Stimulated activated naive CD8-positive, alpha-beta T cell treated with anti-CD3 and anti-CD28 coated beads, Interleukin-15, Interleukin-2, amounts not matched to agents 100 ng/mL and 50 ng/mL, for 24 hours (primary cell): Measurements from ENCODE around the gene HS6ST3.

Experiments used
- H3K27ac Mint-ChIP-seq: one replicate; pipeline ENCODE4 v1.8.0; 2021; ENCODE audit warnings: mild to moderate bottlenecking, mixed read lengths
- H3K27me3 Mint-ChIP-seq: one replicate; pipeline ENCODE4 v1.8.0; 2021; ENCODE audit warnings: mixed read lengths
- H3K36me3 Mint-ChIP-seq: one replicate; pipeline ENCODE4 v1.8.0; 2021; ENCODE audit warnings: low read depth, mixed read lengths
- H3K4me1 Mint-ChIP-seq: one replicate; pipeline ENCODE4 v1.8.0; 2021; ENCODE audit warnings: low read depth, mixed read lengths
- H3K4me3 Mint-ChIP-seq: one replicate; pipeline ENCODE4 v1.8.0; 2021; ENCODE audit warnings: mild to moderate bottlenecking, mixed read lengths
- H3K9me3 Mint-ChIP-seq: one replicate; pipeline ENCODE4 v1.8.0; 2021; ENCODE audit warnings: mixed read lengths

The HS6ST3 gene

GRCh38 chr13:96796091-96796633 lies 706.3 kb downstream of the HS6ST3 start:
- no peaks in the 10 kb centered on the region for H3K27me3 Mint-ChIP-seq
- no peak overlapping the region for H3K4me3 Mint-ChIP-seq
- H3K36me3 Mint-ChIP-seq, result no peaks in the 10 kb centered on the region
- no peaks in the 10 kb centered on the region for H3K4me1 Mint-ChIP-seq
- H3K27ac Mint-ChIP-seq, result no peak overlapping the region
- H3K9me3 Mint-ChIP-seq, result peaks cover 5% of the 10 kb centered on the region

DNA sequence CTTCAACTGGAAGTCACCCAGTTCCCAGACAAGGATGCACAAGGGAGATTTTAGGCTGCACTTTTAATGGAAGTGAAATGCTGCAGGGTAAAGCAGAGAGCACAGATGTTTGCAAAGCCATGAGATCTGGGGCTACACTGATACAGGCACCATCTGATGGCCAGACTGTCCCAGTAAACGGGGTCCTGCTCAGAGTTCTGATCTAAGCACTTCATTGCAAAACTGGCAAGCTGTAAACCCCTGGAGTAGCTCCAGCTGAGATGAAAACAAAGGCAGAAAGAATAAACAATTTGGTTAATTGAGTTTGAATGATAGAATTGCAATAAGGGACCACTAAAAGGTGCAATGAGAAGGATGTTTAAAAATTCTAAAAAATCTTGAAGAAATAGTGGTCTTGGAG lies 707.2 kb downstream of the HS6ST3 start:
- H3K27ac Mint-ChIP-seq, result no peak overlapping the region

GRCh38 chr13:96803456-96804100 lies 713.7 kb downstream of the HS6ST3 start:
- no peaks in the 10 kb centered on the region for H3K27me3 Mint-ChIP-seq
- H3K4me1 Mint-ChIP-seq, result no peaks in the 10 kb centered on the region
- peaks cover 9% of the 10 kb centered on the region for H3K9me3 Mint-ChIP-seq
- no peak overlapping the region for H3K4me3 Mint-ChIP-seq
- H3K36me3 Mint-ChIP-seq, result no peaks in the 10 kb centered on the region
- H3K27ac Mint-ChIP-seq, result no peak overlapping the region

More for the DNA sequence above, 707.2 kb downstream of the HS6ST3 start:
- Mint-ChIP-seq H3K9me3 (no peaks in the 10 kb centered on the region), H3K27me3 (no peaks in the 10 kb centered on the region), H3K4me3 (no peak overlapping the region), H3K36me3 (no peaks in the 10 kb centered on the region), H3K4me1 (no peaks in the 10 kb centered on the region)

- Mint-ChIP-seq H3K27ac (no peak overlapping the region), H3K36me3 (no peaks in the 10 kb centered on the region), H3K4me1 (no peaks in the 10 kb centered on the region), H3K9me3 (peaks cover 9% of the 10 kb centered on the region), H3K4me3 (no peak overlapping the region), H3K27me3 (no peaks in the 10 kb centered on the region)
Measured at GRCh38 chr13:96804174-96804573, 714.3 kb downstream of the HS6ST3 start.

- no peaks in the 10 kb centered on the region for H3K36me3 Mint-ChIP-seq
- H3K27me3 Mint-ChIP-seq, result no peaks in the 10 kb centered on the region
- H3K4me1 Mint-ChIP-seq, result no peaks in the 10 kb centered on the region
- H3K4me3 Mint-ChIP-seq, result no peak overlapping the region
- H3K27ac Mint-ChIP-seq, result no peak overlapping the region
- peaks cover 9% of the 10 kb centered on the region for H3K9me3 Mint-ChIP-seq
Measured at GRCh38 chr13:96806746-96807145, 716.8 kb downstream of the HS6ST3 start.

GRCh38 chr13:96809366-96810096 lies 719.6 kb downstream of the HS6ST3 start:
- no peak overlapping the region for H3K27ac Mint-ChIP-seq
- H3K27me3 Mint-ChIP-seq, result no peaks in the 10 kb centered on the region
- no peak overlapping the region for H3K4me3 Mint-ChIP-seq
- H3K36me3 Mint-ChIP-seq, result no peaks in the 10 kb centered on the region
- H3K4me1 Mint-ChIP-seq, result no peaks in the 10 kb centered on the region
- peaks cover 4% of the 10 kb centered on the region for H3K9me3 Mint-ChIP-seq

DNA sequence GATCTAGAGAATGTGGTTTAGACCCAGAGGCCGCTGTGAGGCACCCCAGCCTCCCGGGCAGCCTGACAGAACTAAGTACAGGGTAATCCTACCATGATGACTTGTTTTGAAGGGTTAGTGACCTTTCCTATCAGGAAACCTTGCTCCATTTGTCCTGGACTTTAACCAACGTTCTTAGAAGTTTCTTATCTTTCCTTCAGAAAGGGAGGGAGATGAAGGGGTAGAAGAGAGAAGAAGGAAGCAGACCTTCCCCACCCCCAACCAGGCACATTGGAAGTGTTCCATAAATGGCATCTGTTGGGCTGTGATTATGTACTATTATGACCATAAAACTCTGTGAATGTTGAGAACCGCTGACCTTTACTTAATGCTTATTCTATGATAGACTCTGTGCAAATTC lies 720.2 kb downstream of the HS6ST3 start:
- Mint-ChIP-seq H3K4me3 (no peak overlapping the region), H3K27ac (no peak overlapping the region), H3K9me3 (peaks cover 4% of the 10 kb centered on the region), H3K36me3 (no peaks in the 10 kb centered on the region), H3K4me1 (no peaks in the 10 kb centered on the region), H3K27me3 (no peaks in the 10 kb centered on the region)

GRCh38 chr13:96811049-96811448 lies 721.1 kb downstream of the HS6ST3 start:
- H3K27me3 Mint-ChIP-seq, result no peaks in the 10 kb centered on the region
- no peaks in the 10 kb centered on the region for H3K36me3 Mint-ChIP-seq
- H3K27ac Mint-ChIP-seq, result no peak overlapping the region
- H3K4me1 Mint-ChIP-seq, result no peaks in the 10 kb centered on the region
- H3K9me3 Mint-ChIP-seq, result peaks cover 4% of the 10 kb centered on the region
- no peak overlapping the region for H3K4me3 Mint-ChIP-seq

GRCh38 chr13:96816261-96816660 lies 726.4 kb downstream of the HS6ST3 start:
- Mint-ChIP-seq H3K4me1 (no peaks in the 10 kb centered on the region), H3K4me3 (no peak overlapping the region), H3K9me3 (no peaks in the 10 kb centered on the region), H3K27me3 (no peaks in the 10 kb centered on the region), H3K27ac (no peak overlapping the region), H3K36me3 (no peaks in the 10 kb centered on the region)

GRCh38 chr13:96816874-96817273 lies 727.0 kb downstream of the HS6ST3 start:
- Mint-ChIP-seq H3K4me1 (no peaks in the 10 kb centered on the region), H3K9me3 (no peaks in the 10 kb centered on the region), H3K27ac (no peak overlapping the region), H3K4me3 (no peak overlapping the region), H3K27me3 (no peaks in the 10 kb centered on the region), H3K36me3 (no peaks in the 10 kb centered on the region)

- H3K27me3 Mint-ChIP-seq, result no peaks in the 10 kb centered on the region
- no peaks in the 10 kb centered on the region for H3K4me1 Mint-ChIP-seq
- H3K4me3 Mint-ChIP-seq, result no peak overlapping the region
- no peak overlapping the region for H3K27ac Mint-ChIP-seq
- no peaks in the 10 kb centered on the region for H3K36me3 Mint-ChIP-seq
- H3K9me3 Mint-ChIP-seq, result no peaks in the 10 kb centered on the region
Measured at GRCh38 chr13:96817336-96817941, 727.5 kb downstream of the HS6ST3 start.

DNA sequence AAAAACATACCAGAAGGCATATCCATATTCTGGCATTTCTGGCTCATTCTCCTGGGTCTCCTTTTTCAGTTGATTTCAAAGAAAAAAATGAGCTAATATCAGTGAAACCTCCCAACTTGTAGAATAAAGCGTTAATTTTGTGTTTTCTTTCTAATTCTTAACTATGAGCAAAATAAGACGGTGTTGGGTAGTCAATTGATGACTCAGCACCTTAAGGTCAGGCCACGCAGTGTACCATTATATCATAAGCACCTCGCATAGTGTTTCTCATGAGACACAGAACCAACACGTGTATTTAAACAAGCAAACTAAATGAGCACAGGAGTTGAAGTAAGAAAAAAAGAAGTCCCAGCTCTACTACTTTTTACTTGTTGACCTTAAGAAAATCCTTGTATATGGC lies 729.5 kb downstream of the HS6ST3 start:
- no peaks in the 10 kb centered on the region for H3K27me3 Mint-ChIP-seq
- no peaks in the 10 kb centered on the region for H3K4me1 Mint-ChIP-seq
- H3K9me3 Mint-ChIP-seq, result no peaks in the 10 kb centered on the region
- no peak overlapping the region for H3K27ac Mint-ChIP-seq
- no peaks in the 10 kb centered on the region for H3K36me3 Mint-ChIP-seq
- H3K4me3 Mint-ChIP-seq, result no peak overlapping the region

GRCh38 chr13:96821381-96821780 lies 731.5 kb downstream of the HS6ST3 start:
- H3K9me3 Mint-ChIP-seq, result no peaks in the 10 kb centered on the region
- no peaks in the 10 kb centered on the region for H3K4me1 Mint-ChIP-seq
- no peak overlapping the region for H3K27ac Mint-ChIP-seq

DNA sequence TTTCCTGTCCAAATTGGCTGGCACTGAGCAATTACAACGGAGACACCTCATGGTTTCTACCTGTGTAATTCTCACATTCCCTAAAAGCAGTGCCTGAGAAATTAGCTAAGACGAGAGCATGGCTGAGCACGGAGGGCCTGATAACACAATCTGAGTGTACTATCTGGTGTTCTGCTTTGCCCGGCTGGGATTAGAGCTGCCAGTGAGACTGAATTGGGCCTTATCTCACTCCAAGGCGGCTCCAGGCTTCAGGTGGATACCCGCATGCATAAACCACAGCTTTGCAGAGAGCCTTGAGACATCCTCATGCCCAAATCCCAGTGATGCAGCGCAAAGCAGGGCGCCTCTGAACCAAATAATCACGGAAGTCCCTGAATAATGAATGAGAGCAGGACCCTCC lies 732.1 kb downstream of the HS6ST3 start:
- Mint-ChIP-seq H3K27me3 (no peaks in the 10 kb centered on the region), H3K27ac (no peak overlapping the region), H3K4me3 (no peak overlapping the region), H3K4me1 (no peaks in the 10 kb centered on the region), H3K9me3 (no peaks in the 10 kb centered on the region), H3K36me3 (no peaks in the 10 kb centered on the region)

More at GRCh38 chr13:96821381-96821780, 731.5 kb downstream of the HS6ST3 start:
- Mint-ChIP-seq H3K27me3 (no peaks in the 10 kb centered on the region), H3K4me3 (no peak overlapping the region), H3K36me3 (no peaks in the 10 kb centered on the region)

GRCh38 chr13:96822895-96823294 lies 733.0 kb downstream of the HS6ST3 start:
- Mint-ChIP-seq H3K9me3 (no peaks in the 10 kb centered on the region), H3K4me1 (no peaks in the 10 kb centered on the region), H3K27me3 (no peaks in the 10 kb centered on the region), H3K27ac (no peak overlapping the region), H3K36me3 (no peaks in the 10 kb centered on the region), H3K4me3 (no peak overlapping the region)
